ENCODE data around the gene JMJD6. TPM values are rescaled to one million over a fixed set of nuclear protein-coding genes. Genes with fewer than 3 reads are reported as not detected.

The JMJD6 gene
- total and polyA plus RNA-seq, 9 of the 15 experiments (the other 6 are each of a cell fraction or from before 2014, with no cell fraction given): 2.5 to 52.3 (median 36.3) TPM

DNA sequence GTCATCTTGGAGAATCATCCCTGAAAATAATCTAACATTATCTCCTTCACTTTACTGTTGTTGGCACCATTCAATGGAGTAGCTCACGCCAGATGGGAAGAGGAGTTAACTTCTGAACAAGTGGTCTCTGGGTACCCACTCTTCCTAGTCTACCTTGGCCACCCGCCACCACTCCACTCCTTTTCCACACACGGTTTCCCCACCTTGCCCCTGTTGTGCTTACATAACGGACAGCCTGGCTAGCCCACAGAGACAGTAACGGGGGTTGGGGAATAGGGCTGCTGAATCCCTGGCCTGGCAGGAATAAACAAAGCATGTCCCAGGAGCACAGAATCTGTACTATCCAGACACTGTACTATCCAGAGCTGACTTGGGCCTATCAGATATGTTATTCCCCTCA lies 12.1 kb downstream of the JMJD6 start:
- FAIRE-seq: no peak
- no peak overlapping the region for H2AFZ ChIP-seq (ENCODE audit: low read depth, low read length)
- H4K20me1 ChIP-seq (replicated peaks; ENCODE audit: control insufficient read depth, insufficient read depth, low read length): peaks cover 4% of the 10 kb centered on the region; the same call in 1 of the 2 replicates
- peaks cover 62% of the 10 kb centered on the region for H3K36me3 ChIP-seq (ENCODE audit: control insufficient read depth, insufficient read depth, low read length)
- no peak overlapping the region for H3K4me3 ChIP-seq
- DNase-seq (ENCODE audit: extremely low read depth in 1 of 4, low spot score in 3 of 4): no peak
- ATAC-seq: no peak
- peaks cover 2% of the 10 kb centered on the region for H3K9me1 ChIP-seq (ENCODE audit: control insufficient read depth, insufficient read depth, low read length)
- H3K9me3 ChIP-seq (replicated peaks; ENCODE audit: control insufficient read depth, insufficient read depth, low read depth, low read length): no peaks in the 10 kb centered on the region
- H3K27me3 ChIP-seq (ENCODE audit: control insufficient read depth in 2 of 2, insufficient read depth in 2 of 2, low read length in 2 of 2): no peaks in the 10 kb centered on the region
- in situ Hi-C loops (cut with MboI) (no loop called here), intact Hi-C loops (cut with micrococcal nuclease) (no loop called here)
- 70% methylated on average over 5 of the region's 5 CpGs for WGBS (ENCODE audit: insufficient coverage, low coverage, missing lambda C conversion rate)
- H3K9ac ChIP-seq (ENCODE audit: insufficient read depth in 1 of 2, low read depth in 2 of 2, low read length in 2 of 2): peak overlapping the region in 1 of 2 experiments; percentile 10; a peak in 1 of 4 replicates
- no peak overlapping the region for H3K27ac ChIP-seq (ENCODE audit: extremely low read depth, low read depth, low read length)
- peaks cover 12% of the 10 kb centered on the region; the same call in 2 of the 3 replicates for H3K79me2 ChIP-seq (ENCODE audit: control insufficient read depth, insufficient read depth, low read length)
- ChIA-PET CTCF (ENCODE audit: low intra/inter-chr PET ratio) (interaction anchor here (0.6 to 2.2 kb wide), 5 partner anchors 32 to 191 kb away, joined by 3 to 12 read pairs (median 3); no protein-coding TSS in a partner anchor), POLR2A (interaction anchor here (0.8 to 5.2 kb wide), 6 partner anchors 12 to 485 kb away, joined by 3 to 35 read pairs (median 5); partner anchors contain the start of genes JMJD6, METTL23, MFSD11 and SRSF2)
- H3K4me2 ChIP-seq (ENCODE audit: insufficient read depth, low read length): no peak overlapping the region
- BruUV-seq (replicated peaks): no TSS peak
- H3K4me1 ChIP-seq (replicated peaks in 1 of 2; ENCODE audit: control insufficient read depth in 2 of 2, insufficient read depth in 2 of 2, low read length in 2 of 2): peaks cover 32 to 41% of the 10 kb centered on the region in 2 experiments
- TF ChIP-seq NFXL1 (CRISPR knock-in tag; IDR thresholded peaks at IDR 0.05) (no peak), ZNF165 (CRISPR knock-in tag; IDR thresholded peaks at IDR 0.05; ENCODE audit: borderline replicate concordance) (no peak), ZNF280A (IDR thresholded peaks at IDR 0.05; ENCODE audit: low read depth, partially characterized antibody) (no peak), PTRF (tag; IDR thresholded peaks at IDR 0.05) (no peak), ZNF778 (CRISPR knock-in tag; IDR thresholded peaks at IDR 0.05) (no peak), NR2C2 (CRISPR knock-in tag; IDR thresholded peaks at IDR 0.05) (no peak), NR2C2 (tag; IDR thresholded peaks at IDR 0.05) (no peak), RBM39 (optimal IDR thresholded peaks at IDR 0.05; ENCODE audit: low read depth, low read length) (no peak), ZNF274 (IDR thresholded peaks at IDR 0.05; ENCODE audit: borderline replicate concordance, low read depth, low read length) (no peak), BRD9 (IDR thresholded peaks at IDR 0.05; ENCODE audit: low read depth, partially characterized antibody) (no peak)
- TF ChIP-seq, protein P1, sequence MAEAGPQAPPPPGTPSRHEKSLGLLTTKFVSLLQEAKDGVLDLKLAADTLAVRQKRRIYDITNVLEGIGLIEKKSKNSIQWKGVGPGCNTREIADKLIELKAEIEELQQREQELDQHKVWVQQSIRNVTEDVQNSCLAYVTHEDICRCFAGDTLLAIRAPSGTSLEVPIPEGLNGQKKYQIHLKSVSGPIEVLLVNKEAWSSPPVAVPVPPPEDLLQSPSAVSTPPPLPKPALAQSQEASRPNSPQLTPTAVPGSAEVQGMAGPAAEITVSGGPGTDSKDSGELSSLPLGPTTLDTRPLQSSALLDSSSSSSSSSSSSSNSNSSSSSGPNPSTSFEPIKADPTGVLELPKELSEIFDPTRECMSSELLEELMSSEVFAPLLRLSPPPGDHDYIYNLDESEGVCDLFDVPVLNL (CRISPR knock-in tag; IDR thresholded peaks at IDR 0.05; ENCODE audit: low read depth): no peak
- TF ChIP-seq, protein P2, sequence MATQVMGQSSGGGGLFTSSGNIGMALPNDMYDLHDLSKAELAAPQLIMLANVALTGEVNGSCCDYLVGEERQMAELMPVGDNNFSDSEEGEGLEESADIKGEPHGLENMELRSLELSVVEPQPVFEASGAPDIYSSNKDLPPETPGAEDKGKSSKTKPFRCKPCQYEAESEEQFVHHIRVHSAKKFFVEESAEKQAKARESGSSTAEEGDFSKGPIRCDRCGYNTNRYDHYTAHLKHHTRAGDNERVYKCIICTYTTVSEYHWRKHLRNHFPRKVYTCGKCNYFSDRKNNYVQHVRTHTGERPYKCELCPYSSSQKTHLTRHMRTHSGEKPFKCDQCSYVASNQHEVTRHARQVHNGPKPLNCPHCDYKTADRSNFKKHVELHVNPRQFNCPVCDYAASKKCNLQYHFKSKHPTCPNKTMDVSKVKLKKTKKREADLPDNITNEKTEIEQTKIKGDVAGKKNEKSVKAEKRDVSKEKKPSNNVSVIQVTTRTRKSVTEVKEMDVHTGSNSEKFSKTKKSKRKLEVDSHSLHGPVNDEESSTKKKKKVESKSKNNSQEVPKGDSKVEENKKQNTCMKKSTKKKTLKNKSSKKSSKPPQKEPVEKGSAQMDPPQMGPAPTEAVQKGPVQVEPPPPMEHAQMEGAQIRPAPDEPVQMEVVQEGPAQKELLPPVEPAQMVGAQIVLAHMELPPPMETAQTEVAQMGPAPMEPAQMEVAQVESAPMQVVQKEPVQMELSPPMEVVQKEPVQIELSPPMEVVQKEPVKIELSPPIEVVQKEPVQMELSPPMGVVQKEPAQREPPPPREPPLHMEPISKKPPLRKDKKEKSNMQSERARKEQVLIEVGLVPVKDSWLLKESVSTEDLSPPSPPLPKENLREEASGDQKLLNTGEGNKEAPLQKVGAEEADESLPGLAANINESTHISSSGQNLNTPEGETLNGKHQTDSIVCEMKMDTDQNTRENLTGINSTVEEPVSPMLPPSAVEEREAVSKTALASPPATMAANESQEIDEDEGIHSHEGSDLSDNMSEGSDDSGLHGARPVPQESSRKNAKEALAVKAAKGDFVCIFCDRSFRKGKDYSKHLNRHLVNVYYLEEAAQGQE (IDR thresholded peaks at IDR 0.05; ENCODE audit: borderline replicate concordance): no peak
- TF ChIP-seq, protein P2 (CRISPR knock-in tag; IDR thresholded peaks at IDR 0.05; ENCODE audit: low read depth): no peak
